Erythroblast (primary cell): ENCODE measurements around the gene CEMIP.

ENCODE experiments used
- GATA1 ChIP-seq: IDR thresholded peaks from 2 replicates; pipeline ENCODE4 v1.6.1; 2011; ENCODE audit warnings: low read depth, mild to moderate bottlenecking, control low read depth, low read length, moderate library complexity
- POLR2A ChIP-seq: IDR thresholded peaks from 2 replicates; pipeline ENCODE4 v1.6.1; 2011; ENCODE audit warnings: mild to moderate bottlenecking, low read length

GRCh38 chr15:80854104-80854503 is 74.9 kb downstream of the CEMIP start:
- TF ChIP-seq POLR2A = no peak
- no peak for TF ChIP-seq GATA1
